Measurements from ENCODE around the gene TMEM72.
"Not testable (repeated sequence)": the region's sequence is repeated elsewhere in the genome, so short reads cannot be mapped to it uniquely, and the experiment has no call there.

TMEM72 gene

GRCh38 chr10:44911081-44911540 is at the start of gene TMEM72:
Gene TMEM72, plus strand, starts transcription at chr10:44911337. Its CDS starts 176 bp downstream, at chr10:44911513.
- DNase-seq (ENCODE audit: low read depth in 2 of 2) = no peak

- DNase-seq (ENCODE audit: low read depth in 2 of 2) = no peak
These were observed 49.0 kb upstream of the TMEM72 start for GRCh38 chr10:44862006-44862751.

GRCh38 chr10:44862924-44863323 is 48.2 kb upstream of the TMEM72 start:
- no peak for DNase-seq (ENCODE audit: low read depth in 2 of 2)

GRCh38 chr10:44863344-44864047 is 47.6 kb upstream of the TMEM72 start:
- DNase-seq (ENCODE audit: low read depth in 2 of 2) = no peak

GRCh38 chr10:44864051-44864450 is 47.1 kb upstream of the TMEM72 start:
- no peak for DNase-seq (ENCODE audit: low read depth in 2 of 2)

- DNase-seq (ENCODE audit: low read depth in 2 of 2) = peak; percentile 63 to 69
These were observed 46.4 kb upstream of the TMEM72 start for GRCh38 chr10:44864637-44865288.

GRCh38 chr10:44865289-44865671 is 45.9 kb upstream of the TMEM72 start:
- DNase-seq (ENCODE audit: low read depth in 2 of 2) = no peak

GRCh38 chr10:44866367-44866766 is 44.8 kb upstream of the TMEM72 start:
- DNase-seq (ENCODE audit: low read depth in 2 of 2) = not testable (repeated sequence)

- DNase-seq (ENCODE audit: low read depth in 2 of 2) = no peak
These were observed 41.1 kb upstream of the TMEM72 start for GRCh38 chr10:44870031-44870430.

- DNase-seq (ENCODE audit: low read depth in 2 of 2) = no peak
These were observed 38.0 kb upstream of the TMEM72 start for GRCh38 chr10:44873160-44873559.

GRCh38 chr10:44874166-44874565 is 37.0 kb upstream of the TMEM72 start:
- DNase-seq (ENCODE audit: low read depth in 2 of 2) = no peak

GRCh38 chr10:44878706-44879530 is 32.2 kb upstream of the TMEM72 start:
- DNase-seq (ENCODE audit: low read depth in 2 of 2) = peak; percentile 50 to 58

- no peak for DNase-seq (ENCODE audit: low read depth in 2 of 2)
These were observed 31.6 kb upstream of the TMEM72 start for GRCh38 chr10:44879531-44879899.

- no peak for DNase-seq (ENCODE audit: low read depth in 2 of 2)
These were observed 30.9 kb upstream of the TMEM72 start for GRCh38 chr10:44880090-44880715.

- no peak for DNase-seq (ENCODE audit: low read depth in 2 of 2)
These were observed 29.5 kb upstream of the TMEM72 start for GRCh38 chr10:44881649-44882048.

- DNase-seq (ENCODE audit: low read depth in 2 of 2) = no peak
These were observed 28.9 kb upstream of the TMEM72 start for GRCh38 chr10:44882166-44882720.

GRCh38 chr10:44883593-44884331 is 27.4 kb upstream of the TMEM72 start:
- no peak for DNase-seq (ENCODE audit: low read depth in 2 of 2)

GRCh38 chr10:44885710-44886109 is 25.4 kb upstream of the TMEM72 start:
- DNase-seq (ENCODE audit: low read depth in 2 of 2) = no peak

- DNase-seq (ENCODE audit: low read depth in 2 of 2) = no peak
These were observed 24.2 kb upstream of the TMEM72 start for GRCh38 chr10:44886966-44887365.

- DNase-seq (ENCODE audit: low read depth in 2 of 2) = no peak
These were observed 22.3 kb upstream of the TMEM72 start for GRCh38 chr10:44888886-44889285.
